ES-I3 (cell line): ENCODE results near the gene GSC2.

ENCODE experiments used
- H3K36me3 ChIP-seq: 2 replicates; pipeline ENCODE4 v1.6.1; 2013; ENCODE audit warnings: mild to moderate bottlenecking, low read length, control low read depth, moderate library complexity; ENCODE audit not compliant: insufficient read depth
- H3K4me1 ChIP-seq: 2 replicates; pipeline ENCODE4 v1.6.1; 2013; ENCODE audit warnings: mild to moderate bottlenecking, control low read depth, low read length; ENCODE audit not compliant: insufficient read depth
- H3K9ac ChIP-seq: 2 replicates; pipeline ENCODE4 v1.6.1; 2013; ENCODE audit warnings: low read depth, mild to moderate bottlenecking, low read length, moderate library complexity
- H3K9me3 ChIP-seq: 2 replicates; pipeline ENCODE4 v1.6.1; 2013; ENCODE audit warnings: mild to moderate bottlenecking, low read length, moderate library complexity; ENCODE audit not compliant: control insufficient read depth, insufficient read depth

GSC2 gene

GRCh38 chr22:19105456-19105855 lies 44.6 kb downstream of the GSC2 start:
- no peaks in the 10 kb centered on the region for H3K9me3 ChIP-seq
- no peaks in the 10 kb centered on the region for H3K36me3 ChIP-seq
- H3K4me1 ChIP-seq = peaks cover 6% of the 10 kb centered on the region; the same call in 1 of the 2 replicates
- H3K9ac ChIP-seq = no peak overlapping the region

- no peak overlapping the region for H3K9ac ChIP-seq
- no peaks in the 10 kb centered on the region for H3K36me3 ChIP-seq
- H3K9me3 ChIP-seq = no peaks in the 10 kb centered on the region
- no peaks in the 10 kb centered on the region for H3K4me1 ChIP-seq
Observed at GRCh38 chr22:19103880-19104821, 45.9 kb downstream of the GSC2 start.

GRCh38 chr22:19098157-19098556 lies 51.9 kb downstream of the GSC2 start:
- Histone ChIP-seq H3K9me3 (no peaks in the 10 kb centered on the region), H3K4me1 (no peaks in the 10 kb centered on the region), H3K36me3 (peaks cover 3% of the 10 kb centered on the region; the same call in 1 of the 2 replicates), H3K9ac (no peak overlapping the region)

GRCh38 chr22:19097518-19097917 lies 52.6 kb downstream of the GSC2 start:
- peaks cover 3% of the 10 kb centered on the region; the same call in 1 of the 2 replicates for H3K36me3 ChIP-seq
- no peaks in the 10 kb centered on the region for H3K9me3 ChIP-seq
- no peak overlapping the region for H3K9ac ChIP-seq
- H3K4me1 ChIP-seq = no peaks in the 10 kb centered on the region
